CD4-positive, alpha-beta T cell treated with Interleukin-4 for 4 hours (primary cell): Measurements from ENCODE around the gene PITHD1.
"Not testable (repeated sequence)": the region's sequence is repeated elsewhere in the genome, so short reads cannot be mapped to it uniquely, and the experiment has no call there.

Source experiments
- DNase-seq: peaks from one replicate; pipeline ENCODE4 v3.0.0-alpha.2; 2020

The PITHD1 gene

GRCh38 chr1:23774174-23774880, 3.9 kb upstream of the PITHD1 start:
- no peak for DNase-seq

GRCh38 chr1:23776217-23776616, 2.0 kb upstream of the PITHD1 start:
- no peak for DNase-seq

GRCh38 chr1:23779826-23780371, 1.7 kb downstream of the PITHD1 start:
- no peak for DNase-seq

- not testable (repeated sequence) for DNase-seq
Observed at GRCh38 chr1:23783141-23783540, 4.9 kb downstream of the PITHD1 start.

- no peak for DNase-seq
Observed at GRCh38 chr1:23784846-23785245, 6.6 kb downstream of the PITHD1 start.

- no peak for DNase-seq
Observed at GRCh38 chr1:23787701-23788100, 9.5 kb downstream of the PITHD1 start.

GRCh38 chr1:23788695-23789094, 10.5 kb downstream of the PITHD1 start:
- no peak for DNase-seq

GRCh38 chr1:23790696-23791515, 12.7 kb downstream of the PITHD1 start, which contains the start of gene LYPLA2:
TSS of gene LYPLA2 (plus strand) at chr1:23791145. CDS start at chr1:23792683, 1,538 bp downstream.
- peak; percentile 83 for DNase-seq

GRCh38 chr1:23791516-23792047, 13.4 kb downstream of the PITHD1 start:
- peak; percentile 6 for DNase-seq

GRCh38 chr1:23792151-23792945, 14.1 kb downstream of the PITHD1 start:
- DNase-seq, result no peak

GRCh38 chr1:23793018-23793781, 15.0 kb downstream of the PITHD1 start:
- peak; percentile 48 for DNase-seq

- no peak for DNase-seq
Observed at GRCh38 chr1:23793861-23794731, 15.9 kb downstream of the PITHD1 start.

- not testable (repeated sequence) for DNase-seq
Observed at GRCh38 chr1:23794732-23795182, 16.5 kb downstream of the PITHD1 start.

GRCh38 chr1:23795676-23796465, 17.7 kb downstream of the PITHD1 start:
- no peak for DNase-seq

GRCh38 chr1:23796466-23797271, 18.5 kb downstream of the PITHD1 start:
- DNase-seq, result no peak

GRCh38 chr1:23797478-23798448, 19.5 kb downstream of the PITHD1 start:
- no peak for DNase-seq

- DNase-seq, result no peak
Observed at GRCh38 chr1:23798662-23799142, 20.5 kb downstream of the PITHD1 start.

- DNase-seq, result no peak
Observed at GRCh38 chr1:23799255-23799569, 21.0 kb downstream of the PITHD1 start.
